SJCRH30 (cell line): ENCODE measurements around the gene TMEM219. TPM values are rescaled to one million over a fixed set of nuclear protein-coding genes. Genes with fewer than 3 reads are reported as not detected.

Experiments used
- DNase-seq, 2 experiments: peaks; one replicate each; pipeline ENCODE4 v3.0.0-alpha.2; 2015 to 2020
- H3K27ac ChIP-seq: fragments of 250-450 bp; sonication (Bioruptor Pico); 2 replicates; pipeline ENCODE4 v1.5.1; 2020; ENCODE audit warnings: mild to moderate bottlenecking, moderate library complexity
- H3K27me3 ChIP-seq: fragments of 250-450 bp; sonication (Bioruptor Pico); 2 replicates; pipeline ENCODE4 v1.5.1; 2020; ENCODE audit warnings: mild to moderate bottlenecking, moderate library complexity
- H3K36me3 ChIP-seq: fragments of 250-450 bp; sonication (Bioruptor Pico); 2 replicates; pipeline ENCODE4 v1.5.1; 2020; ENCODE audit warnings: mild to moderate bottlenecking, moderate library complexity
- H3K4me1 ChIP-seq: fragments of 250-450 bp; sonication (Bioruptor Pico); 2 replicates; pipeline ENCODE4 v1.5.1; 2020; ENCODE audit warnings: mild to moderate bottlenecking, moderate library complexity
- H3K4me3 ChIP-seq: fragments of 250-450 bp; sonication (Bioruptor Pico); 2 replicates; pipeline ENCODE4 v1.5.1; 2020; ENCODE audit warnings: mild to moderate bottlenecking, moderate library complexity
- H3K9me3 ChIP-seq: fragments of 250-450 bp; sonication (Bioruptor Pico); replicated peaks from 2 replicates; pipeline ENCODE4 v1.5.1; 2020; ENCODE audit warnings: mild to moderate bottlenecking, moderate library complexity
- total RNA-seq: library from RNA; depleted of rRNA; stranded (reverse); fragments of >200 nt; shearing (Covaris generic); gene quantifications from 2 replicates; pipeline ENCODE4 v1.2.3, GENCODE V29; 2014

The TMEM219 gene
- total RNA-seq, 1 experiment from 2014 or later = 29.8 TPM

GRCh38 chr16:29983420-29984136 is 21.7 kb downstream of the TMEM219 start:
- Histone ChIP-seq H3K27ac (no peak overlapping the region), H3K4me1 (no peaks in the 10 kb centered on the region), H3K9me3 (no peaks in the 10 kb centered on the region), H3K36me3 (peaks cover 36% of the 10 kb centered on the region), H3K4me3 (no peak overlapping the region), H3K27me3 (no peaks in the 10 kb centered on the region)
- DNase-seq = no peak

GRCh38 chr16:29984137-29984763 is 22.4 kb downstream of the TMEM219 start:
- no peaks in the 10 kb centered on the region for H3K4me1 ChIP-seq

GRCh38 chr16:29984764-29985147 is 22.9 kb downstream of the TMEM219 start:
- no peak overlapping the region for H3K27ac ChIP-seq
- no peak for DNase-seq
- no peaks in the 10 kb centered on the region for H3K9me3 ChIP-seq
- H3K4me1 ChIP-seq = no peaks in the 10 kb centered on the region
- no peak overlapping the region for H3K4me3 ChIP-seq
- peaks cover 29% of the 10 kb centered on the region for H3K36me3 ChIP-seq
- H3K27me3 ChIP-seq = no peaks in the 10 kb centered on the region

More at GRCh38 chr16:29984137-29984763, 22.4 kb downstream of the TMEM219 start:
- no peak overlapping the region for H3K4me3 ChIP-seq
- no peak overlapping the region for H3K27ac ChIP-seq
- peaks cover 32% of the 10 kb centered on the region for H3K36me3 ChIP-seq
- no peaks in the 10 kb centered on the region for H3K9me3 ChIP-seq
- no peak for DNase-seq
- H3K27me3 ChIP-seq = no peaks in the 10 kb centered on the region

- H3K4me3 ChIP-seq = no peak overlapping the region
- H3K27me3 ChIP-seq = no peaks in the 10 kb centered on the region
- peaks cover 28% of the 10 kb centered on the region for H3K36me3 ChIP-seq
- no peak overlapping the region for H3K27ac ChIP-seq
- H3K9me3 ChIP-seq = no peaks in the 10 kb centered on the region
- no peaks in the 10 kb centered on the region for H3K4me1 ChIP-seq
- no peak for DNase-seq
These were observed 23.5 kb downstream of the TMEM219 start for GRCh38 chr16:29985271-29985811.

- Histone ChIP-seq H3K27ac (no peak overlapping the region), H3K4me3 (no peak overlapping the region), H3K4me1 (no peaks in the 10 kb centered on the region), H3K9me3 (no peaks in the 10 kb centered on the region), H3K27me3 (no peaks in the 10 kb centered on the region), H3K36me3 (peaks cover 29% of the 10 kb centered on the region)
- DNase-seq = no peak
These were observed 24.4 kb downstream of the TMEM219 start for GRCh38 chr16:29986231-29986630.

- H3K9me3 ChIP-seq = no peaks in the 10 kb centered on the region
- DNase-seq = no peak
- H3K27ac ChIP-seq = no peak overlapping the region
- H3K36me3 ChIP-seq = peaks cover 31% of the 10 kb centered on the region
- H3K4me1 ChIP-seq = no peaks in the 10 kb centered on the region
- H3K27me3 ChIP-seq = no peaks in the 10 kb centered on the region
- H3K4me3 ChIP-seq = no peak overlapping the region
These were observed 25.1 kb downstream of the TMEM219 start for GRCh38 chr16:29986931-29987330.

GRCh38 chr16:29987371-29988085 is 25.6 kb downstream of the TMEM219 start:
- H3K36me3 ChIP-seq = peaks cover 28% of the 10 kb centered on the region
- no peaks in the 10 kb centered on the region for H3K4me1 ChIP-seq
- H3K4me3 ChIP-seq = no peak overlapping the region
- H3K9me3 ChIP-seq = no peaks in the 10 kb centered on the region
- H3K27ac ChIP-seq = no peak overlapping the region
- H3K27me3 ChIP-seq = no peaks in the 10 kb centered on the region
- DNase-seq = no peak

GRCh38 chr16:29988346-29989075 is 26.6 kb downstream of the TMEM219 start:
- Histone ChIP-seq H3K9me3 (no peaks in the 10 kb centered on the region), H3K4me1 (no peaks in the 10 kb centered on the region), H3K4me3 (no peak overlapping the region), H3K27me3 (no peaks in the 10 kb centered on the region), H3K27ac (no peak overlapping the region), H3K36me3 (peaks cover 25% of the 10 kb centered on the region)
- DNase-seq = no peak

GRCh38 chr16:29989111-29989858 is 27.4 kb downstream of the TMEM219 start:
- DNase-seq = no peak
- H3K4me1 ChIP-seq = no peaks in the 10 kb centered on the region
- no peak overlapping the region for H3K27ac ChIP-seq
- no peak overlapping the region for H3K4me3 ChIP-seq
- H3K9me3 ChIP-seq = no peaks in the 10 kb centered on the region
- H3K36me3 ChIP-seq = peaks cover 21% of the 10 kb centered on the region
- no peaks in the 10 kb centered on the region for H3K27me3 ChIP-seq

GRCh38 chr16:29990034-29990433 is 28.2 kb downstream of the TMEM219 start:
- Histone ChIP-seq H3K36me3 (peaks cover 15% of the 10 kb centered on the region), H3K27ac (no peak overlapping the region)

GRCh38 chr16:29990883-29991570 is 29.1 kb downstream of the TMEM219 start:
- no peak overlapping the region for H3K4me3 ChIP-seq
- no peaks in the 10 kb centered on the region for H3K27me3 ChIP-seq
- H3K4me1 ChIP-seq = no peaks in the 10 kb centered on the region
- peaks cover 9% of the 10 kb centered on the region for H3K36me3 ChIP-seq
- no peak for DNase-seq
- H3K27ac ChIP-seq = no peak overlapping the region
- no peaks in the 10 kb centered on the region for H3K9me3 ChIP-seq

More at GRCh38 chr16:29990034-29990433, 28.2 kb downstream of the TMEM219 start:
- DNase-seq = no peak
- Histone ChIP-seq H3K9me3 (no peaks in the 10 kb centered on the region), H3K27me3 (no peaks in the 10 kb centered on the region), H3K4me1 (no peaks in the 10 kb centered on the region), H3K4me3 (no peak overlapping the region)

- H3K27me3 ChIP-seq = no peaks in the 10 kb centered on the region
- H3K4me1 ChIP-seq = no peaks in the 10 kb centered on the region
- H3K36me3 ChIP-seq = peaks cover 9% of the 10 kb centered on the region
- DNase-seq = no peak
- H3K9me3 ChIP-seq = no peaks in the 10 kb centered on the region
- H3K4me3 ChIP-seq = no peak overlapping the region
- no peak overlapping the region for H3K27ac ChIP-seq
These were observed 29.7 kb downstream of the TMEM219 start for GRCh38 chr16:29991571-29991904.

GRCh38 chr16:29992344-29992967 is 30.6 kb downstream of the TMEM219 start:
- H3K27ac ChIP-seq = no peak overlapping the region
- H3K36me3 ChIP-seq = peaks cover 9% of the 10 kb centered on the region
- DNase-seq = no peak
- H3K4me1 ChIP-seq = no peaks in the 10 kb centered on the region
- no peak overlapping the region for H3K4me3 ChIP-seq
- H3K27me3 ChIP-seq = no peaks in the 10 kb centered on the region
- no peaks in the 10 kb centered on the region for H3K9me3 ChIP-seq
